ENCODE data around the gene POFUT2.

Gene POFUT2

DNA sequence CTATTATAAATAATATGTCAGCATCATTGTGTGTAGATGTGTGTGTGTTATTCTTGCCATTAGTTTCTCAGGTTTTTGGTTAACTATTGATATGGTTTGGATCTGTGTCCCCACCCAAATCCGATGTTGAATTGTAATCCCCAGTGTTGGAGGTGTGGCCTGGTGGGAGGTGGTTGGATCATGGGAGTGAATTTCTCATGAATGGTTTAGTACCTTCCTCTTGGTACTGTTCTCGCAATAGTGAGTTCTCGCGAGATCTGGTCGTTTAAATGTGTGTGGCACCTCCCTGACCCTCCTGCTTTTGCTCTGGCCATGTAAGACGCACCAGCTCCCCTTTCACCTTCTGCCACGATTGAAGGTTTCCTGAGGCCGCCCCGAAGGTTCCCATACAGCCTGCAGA lies 9.6 kb upstream of the POFUT2 start:
- no peak for DNase-seq (ENCODE audit: low spot score)

DNA sequence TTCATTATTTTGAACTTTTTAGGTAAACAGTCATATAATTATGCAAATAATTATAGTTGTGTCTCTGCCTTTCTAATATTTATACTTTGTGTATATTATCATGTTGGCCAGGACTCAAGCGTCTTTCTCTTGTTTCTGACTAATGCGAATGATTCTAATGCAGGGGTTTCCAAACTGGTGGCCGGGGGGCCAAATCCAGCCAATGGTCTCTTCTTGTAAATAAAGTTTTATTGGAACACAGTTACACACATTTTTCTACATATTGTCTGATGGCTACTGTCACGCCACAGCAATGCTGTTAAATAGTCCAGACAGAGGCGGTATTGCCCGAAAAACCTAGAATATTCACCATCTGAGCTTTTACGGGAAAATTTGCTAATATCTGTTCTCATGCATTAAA lies 8.9 kb upstream of the POFUT2 start:
- DNase-seq (ENCODE audit: low spot score): no peak

DNA sequence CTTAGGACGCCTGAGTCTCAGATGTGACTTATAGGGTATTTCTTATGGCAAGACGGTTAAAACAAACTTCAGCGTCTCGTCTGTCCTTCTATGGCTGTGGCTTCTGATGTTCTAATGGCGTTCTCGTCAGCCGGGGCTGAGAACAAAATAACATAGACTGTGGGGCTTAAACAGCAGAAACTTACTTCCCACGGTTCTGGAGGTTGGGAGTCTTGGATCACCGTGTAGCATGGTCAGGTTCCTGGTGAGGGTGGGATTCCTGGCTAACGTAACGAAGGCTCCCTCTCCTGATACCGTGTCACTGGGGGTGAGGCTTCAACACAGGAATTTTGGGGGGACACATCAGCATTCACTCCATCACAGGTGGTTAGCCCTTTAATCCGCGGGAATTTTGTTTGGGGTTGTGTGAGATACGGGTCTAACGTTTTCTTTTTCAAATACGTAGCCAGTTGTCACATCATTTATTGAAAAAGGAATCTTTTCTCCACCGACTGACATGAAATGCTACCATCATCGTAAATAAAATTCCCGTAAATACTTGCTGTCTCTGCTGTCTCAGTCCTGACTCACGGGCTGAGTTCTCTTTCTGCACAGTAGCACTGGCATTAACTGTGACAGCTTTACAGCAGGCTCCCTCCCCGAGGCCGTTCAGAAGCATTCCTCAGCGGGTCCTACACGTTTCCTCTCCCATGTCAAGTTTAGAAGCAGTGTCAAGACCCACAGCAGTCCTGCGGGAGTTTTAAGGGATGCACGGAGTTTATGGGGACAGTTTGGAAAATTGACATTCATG lies 8.1 kb upstream of the POFUT2 start:
- no peak for DNase-seq (ENCODE audit: low spot score)

DNA sequence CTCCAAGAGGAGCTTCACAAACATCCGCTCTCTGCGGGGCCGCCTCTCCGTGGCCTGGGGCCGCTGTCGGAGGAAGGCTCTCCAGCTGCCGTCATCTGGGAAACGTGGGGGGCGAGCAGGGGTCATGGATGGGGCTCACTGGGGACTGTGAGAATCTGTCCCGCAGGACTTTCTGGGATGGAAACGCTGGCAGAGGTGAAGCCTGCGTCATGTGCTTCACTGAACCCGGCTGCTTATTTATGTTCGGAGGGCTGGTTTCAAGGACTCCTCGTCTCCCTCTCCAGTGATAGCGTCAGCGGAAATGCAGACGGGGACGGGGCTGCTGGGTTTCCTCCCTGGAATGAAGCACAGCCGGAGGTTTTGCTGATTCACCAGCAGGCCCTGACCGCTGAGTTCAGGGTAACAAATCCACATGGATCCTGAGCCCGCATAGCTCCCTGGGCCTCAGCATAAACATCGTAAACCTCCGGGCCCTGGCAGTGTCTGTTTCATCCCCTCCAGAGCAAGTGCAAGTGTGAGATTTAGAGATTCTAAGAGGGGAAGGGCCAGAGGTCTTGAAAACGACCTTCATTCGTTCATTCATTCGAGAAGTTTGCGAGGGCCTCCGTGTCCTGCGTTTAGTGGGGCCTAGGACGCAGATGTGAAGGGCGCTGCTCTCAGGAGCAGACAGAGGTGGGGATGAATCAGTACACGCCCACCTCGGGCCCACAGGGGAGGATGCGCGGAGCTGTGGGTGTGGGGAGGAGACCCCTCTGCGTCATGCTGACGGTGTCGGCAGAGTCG lies 7.0 kb upstream of the POFUT2 start:
- DNase-seq (ENCODE audit: low spot score): peak; percentile 87

DNA sequence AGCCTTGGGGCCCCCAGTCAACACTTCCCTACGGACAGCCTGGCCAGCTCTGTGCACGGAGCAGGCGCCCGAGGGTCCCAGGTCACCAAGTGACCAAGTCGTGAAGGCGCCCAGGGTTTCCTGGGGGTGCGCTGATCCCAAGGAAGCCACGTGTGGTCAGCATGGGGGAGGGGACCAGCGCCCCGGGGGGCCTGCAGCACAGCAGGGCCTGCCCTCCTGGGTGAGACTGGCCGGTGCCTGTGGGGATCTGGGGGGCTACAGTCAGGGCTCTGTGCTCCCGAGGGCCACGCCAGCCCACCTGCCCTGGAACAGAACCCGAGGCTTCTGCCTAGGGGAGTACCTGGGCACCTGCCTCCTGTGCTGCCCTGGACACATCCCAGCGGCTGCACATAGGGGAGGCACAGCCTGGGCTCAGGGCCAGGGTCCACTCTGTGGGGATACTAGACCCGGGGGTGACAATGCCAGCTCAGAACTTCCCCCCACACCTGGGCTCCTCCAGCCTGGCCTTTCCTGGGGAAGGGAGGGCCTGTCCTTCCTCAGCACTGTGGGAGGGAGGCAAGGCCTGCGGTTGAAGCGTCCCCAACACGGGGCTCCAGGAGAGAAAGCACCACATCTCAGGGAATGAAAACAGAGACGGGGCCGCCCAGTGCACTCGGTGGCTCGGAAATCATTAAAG lies 6.2 kb upstream of the POFUT2 start:
- no peak for DNase-seq (ENCODE audit: low spot score)

DNA sequence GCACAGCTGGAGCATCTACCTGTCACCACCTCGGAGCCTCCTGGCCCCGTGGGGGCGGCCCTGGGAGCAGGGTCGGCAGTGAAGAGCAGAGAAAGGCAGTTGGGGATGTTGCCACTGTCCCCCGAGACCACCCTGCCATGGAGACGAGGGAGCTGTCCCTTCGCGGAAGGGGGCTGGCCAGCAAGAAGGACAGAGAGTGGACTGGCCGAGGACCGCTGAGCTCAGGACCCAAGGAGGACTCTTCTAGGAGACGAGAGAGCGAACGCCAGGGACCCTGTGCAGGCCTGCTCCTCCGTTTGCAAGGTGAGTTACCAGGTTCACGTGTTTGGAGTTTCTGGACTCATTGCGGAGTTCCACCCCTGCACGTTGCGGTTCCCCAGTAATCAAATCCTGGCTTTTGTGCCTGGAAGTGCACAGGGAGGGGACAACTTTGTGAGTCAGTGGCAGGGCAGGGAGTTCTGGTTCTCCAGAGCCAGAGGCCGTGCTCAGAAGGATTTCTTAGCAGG lies 5.6 kb upstream of the POFUT2 start:
- DNase-seq (ENCODE audit: low spot score): no peak

DNA sequence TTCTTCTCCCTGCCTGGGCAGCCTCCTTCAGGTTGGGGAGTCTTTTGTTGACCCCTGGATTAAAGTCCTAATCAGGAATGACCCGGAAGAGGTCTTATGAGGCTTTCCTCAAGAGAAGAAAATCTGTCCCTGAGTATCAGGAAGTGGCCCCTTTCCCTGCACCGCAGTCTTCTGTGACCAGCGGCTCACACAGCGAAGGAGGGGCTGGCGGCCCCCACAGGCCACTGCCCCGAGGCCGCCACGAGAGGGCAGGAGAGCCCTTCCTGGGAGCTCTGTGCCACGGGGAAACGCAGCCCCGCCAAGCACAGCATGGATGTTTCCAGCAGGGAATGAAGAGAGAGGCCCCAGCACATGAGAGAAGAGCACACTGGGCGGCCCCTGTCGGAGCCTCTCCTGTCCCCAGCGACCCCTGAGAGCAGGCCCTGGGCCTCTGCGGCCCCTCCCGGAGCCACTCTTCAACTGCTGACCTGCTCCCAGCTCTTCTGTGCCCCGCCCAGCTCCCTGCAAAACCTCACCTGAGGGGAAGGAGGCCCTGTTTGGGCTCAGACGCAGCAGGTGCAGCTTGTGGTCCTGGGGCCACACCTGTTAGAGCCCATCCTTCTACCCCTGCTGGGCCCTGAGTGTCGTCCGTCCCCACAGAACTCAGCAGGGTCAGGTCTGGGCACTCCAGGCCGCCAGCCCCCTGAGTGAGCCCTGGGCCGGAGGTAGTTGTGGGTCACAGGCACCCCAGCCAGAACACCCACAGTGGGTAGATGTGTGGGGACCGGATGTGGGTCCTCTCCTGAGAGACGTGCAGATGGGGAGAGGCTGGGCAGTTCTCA lies 4.9 kb upstream of the POFUT2 start:
- DNase-seq (ENCODE audit: low spot score): peak; percentile 92

DNA sequence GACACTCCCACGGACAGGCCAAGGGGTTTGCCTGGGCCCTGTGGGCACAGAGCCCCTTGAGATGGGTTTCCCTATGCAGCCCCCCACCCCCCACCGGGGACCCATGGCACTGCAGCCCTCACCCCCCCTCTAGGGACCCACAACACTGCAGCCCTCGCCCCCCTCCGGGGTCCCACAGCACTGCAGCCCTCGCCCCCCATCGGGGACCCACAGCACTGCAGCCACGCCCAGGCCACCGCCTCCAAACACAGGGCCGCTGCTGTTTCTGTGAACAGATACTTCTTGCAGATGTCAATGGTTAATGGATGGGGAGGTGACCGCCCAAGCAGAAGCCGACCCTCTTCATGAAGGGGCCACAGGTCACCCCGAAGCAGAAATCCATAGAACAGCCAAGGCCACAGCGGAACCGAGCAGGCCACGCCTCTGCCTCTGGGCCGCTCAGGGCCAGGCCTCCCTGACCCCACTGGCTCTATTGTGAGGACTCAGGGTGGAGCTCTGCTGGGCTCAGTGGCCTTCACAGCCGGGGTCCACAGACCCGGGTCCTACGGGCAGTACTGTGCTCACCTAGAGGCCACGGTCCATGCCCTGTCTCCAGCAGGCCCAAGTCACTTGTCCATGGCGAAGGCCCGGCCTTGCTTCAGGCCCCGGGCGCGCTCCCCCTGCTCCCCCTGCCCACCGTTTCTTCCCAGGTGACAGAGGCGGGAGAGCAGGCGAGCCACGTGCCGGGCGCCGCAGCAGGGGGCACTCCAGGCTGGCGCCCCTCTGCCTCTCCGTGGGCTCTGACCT lies 4.1 kb upstream of the POFUT2 start:
- DNase-seq (ENCODE audit: low spot score): no peak

DNA sequence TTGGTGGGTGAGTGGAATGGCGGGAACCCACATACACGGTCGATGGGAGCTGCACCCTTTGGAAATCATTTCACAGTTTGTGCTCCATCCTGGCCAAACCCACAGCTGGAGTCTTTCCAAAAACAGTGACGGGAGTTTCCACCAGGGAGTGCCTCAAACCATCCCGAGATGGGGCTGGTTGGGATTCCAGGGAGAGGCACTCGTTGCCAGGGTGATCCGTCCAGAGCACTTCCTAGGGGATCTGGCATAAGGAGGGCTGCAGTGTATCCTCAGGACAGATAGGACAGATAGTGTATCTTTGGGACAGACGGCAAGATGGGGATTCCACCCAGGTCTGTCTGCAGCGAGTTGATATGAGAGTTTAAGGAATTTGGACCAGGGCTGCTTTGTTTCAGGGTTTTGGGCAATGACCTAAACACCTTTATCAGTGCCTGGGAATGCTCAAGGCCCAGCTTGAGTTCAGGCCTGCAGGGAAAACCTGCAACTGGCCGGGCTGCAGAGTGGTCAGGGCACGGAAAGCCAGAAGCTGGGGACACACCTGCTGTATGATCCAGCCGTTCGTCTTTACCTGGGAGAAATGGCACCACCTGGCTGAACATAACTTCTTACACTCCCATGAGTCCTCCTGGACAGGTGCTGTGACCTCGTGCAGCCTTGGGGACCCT lies 3.4 kb upstream of the POFUT2 start:
- no peak for DNase-seq (ENCODE audit: low spot score)

DNA sequence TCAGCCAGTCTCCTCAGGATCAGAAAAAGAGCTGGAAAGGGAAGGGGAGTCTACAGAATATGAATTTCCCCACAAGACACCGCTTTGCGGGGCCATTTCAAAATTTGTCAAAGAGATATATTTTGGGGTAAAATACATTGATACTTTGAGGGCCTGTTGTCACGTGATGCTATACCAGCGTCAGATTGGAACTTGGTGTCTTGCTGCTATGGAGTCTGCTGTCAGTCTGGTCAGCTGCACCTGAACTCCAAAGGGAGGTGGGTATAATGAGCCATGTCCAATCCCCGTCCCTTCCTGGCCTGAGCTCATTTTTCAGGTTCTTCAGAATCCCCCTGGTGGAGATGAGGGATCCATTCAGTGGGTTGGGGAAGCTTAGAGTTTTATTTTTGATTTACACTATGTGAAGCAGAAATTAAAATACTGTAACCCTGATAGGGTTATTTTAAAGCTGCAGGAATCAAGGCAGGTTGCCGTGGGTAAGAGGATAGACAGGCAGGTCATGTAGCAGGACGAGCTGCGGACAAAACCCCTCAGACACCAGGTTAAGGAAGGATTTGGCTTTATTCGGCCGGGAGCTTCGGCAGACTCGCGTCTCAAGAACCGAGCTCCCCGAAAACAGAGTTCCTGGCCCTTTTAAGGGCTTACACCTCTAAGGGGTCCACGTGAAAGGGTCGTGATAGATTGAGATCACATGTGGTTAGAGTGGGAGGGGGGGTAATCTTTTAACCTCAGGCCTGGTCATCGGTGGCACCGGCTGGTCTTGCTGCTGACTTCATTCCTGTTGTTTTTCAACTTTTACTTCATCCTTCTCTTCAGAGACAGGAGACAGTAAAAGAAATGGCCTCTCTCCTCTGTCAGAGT lies 2.2 kb upstream of the POFUT2 start:
- no peak for DNase-seq (ENCODE audit: low spot score)

DNA sequence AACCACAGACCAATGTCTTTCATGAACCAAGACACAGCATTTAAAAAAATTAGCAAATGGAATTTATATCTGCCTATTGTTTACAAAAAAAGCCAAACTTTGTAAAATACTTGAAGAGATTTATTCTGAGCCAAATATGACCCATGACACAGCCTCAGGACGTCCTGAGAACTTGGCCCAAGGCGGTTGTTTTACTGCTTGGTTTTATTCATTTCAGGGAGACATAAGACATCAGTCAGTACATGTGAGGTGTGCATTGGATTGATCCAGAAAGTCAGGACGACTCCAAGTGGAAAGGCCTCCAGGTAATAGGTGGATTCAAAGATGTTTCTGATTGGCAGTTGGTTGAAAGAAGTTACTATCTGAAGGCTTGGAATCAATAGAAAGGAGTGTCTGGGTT lies 1.4 kb upstream of the POFUT2 start:
- no peak for DNase-seq (ENCODE audit: low spot score)

DNA sequence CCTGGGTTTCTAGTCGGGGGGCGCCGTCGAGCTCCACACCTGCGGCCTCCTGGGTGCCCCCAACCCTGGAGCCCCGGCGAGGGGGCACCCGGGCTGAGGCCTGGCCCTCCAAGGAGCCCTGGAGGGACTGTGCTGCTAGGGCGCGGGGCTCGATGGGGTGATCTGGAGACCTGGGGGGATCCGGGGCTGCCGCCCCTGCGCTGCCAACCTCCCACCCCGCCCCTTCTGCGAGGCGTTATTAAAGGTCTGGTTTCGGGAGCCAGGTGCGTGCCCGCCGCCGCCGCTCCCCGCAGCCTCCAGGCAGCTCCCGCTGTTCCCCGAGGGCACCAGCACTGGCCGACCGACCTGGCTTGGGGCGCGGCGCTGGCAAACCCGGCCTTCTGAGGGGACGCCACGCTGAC lies 746 bp upstream of the POFUT2 start:
- DNase-seq (ENCODE audit: low spot score): no peak

DNA sequence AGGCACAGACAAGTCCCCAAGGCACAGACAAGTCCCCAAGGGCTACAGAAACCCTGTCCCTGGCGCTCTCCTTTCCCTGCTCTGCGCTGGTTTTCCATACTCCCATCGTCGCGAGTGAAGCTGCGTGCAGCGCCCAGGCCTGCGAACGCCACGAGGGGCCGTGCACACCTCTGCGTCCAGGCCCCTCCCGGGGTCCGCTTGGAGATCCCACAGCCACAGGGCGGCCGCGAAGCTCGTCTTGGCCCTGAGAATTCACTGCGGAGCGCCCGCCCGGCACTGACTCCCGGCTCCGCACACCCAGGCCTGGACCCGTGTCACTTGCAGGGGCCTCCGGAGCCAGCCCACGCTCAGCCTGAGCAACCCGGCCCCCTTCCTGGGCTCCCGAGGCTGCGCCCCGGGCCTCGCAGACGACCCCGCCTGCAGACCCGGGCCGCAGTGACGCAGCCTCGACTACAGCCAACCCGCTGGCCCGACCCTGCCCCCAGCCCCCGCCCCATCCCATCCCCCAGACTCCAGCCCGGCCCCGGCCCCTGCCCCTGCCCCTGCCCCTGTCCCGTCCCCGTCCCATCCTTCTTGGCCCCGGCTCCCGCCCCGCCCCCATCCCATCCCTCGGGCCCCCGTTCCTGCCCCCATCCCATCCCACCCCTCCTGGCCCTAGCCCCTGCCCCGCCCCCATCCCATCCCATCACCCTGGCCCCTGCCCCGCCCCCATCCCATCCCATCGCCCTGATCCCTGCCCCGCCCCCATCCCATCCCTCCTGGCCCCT lies 841 bp downstream of the POFUT2 start:
- DNase-seq (ENCODE audit: low spot score): no peak

DNA sequence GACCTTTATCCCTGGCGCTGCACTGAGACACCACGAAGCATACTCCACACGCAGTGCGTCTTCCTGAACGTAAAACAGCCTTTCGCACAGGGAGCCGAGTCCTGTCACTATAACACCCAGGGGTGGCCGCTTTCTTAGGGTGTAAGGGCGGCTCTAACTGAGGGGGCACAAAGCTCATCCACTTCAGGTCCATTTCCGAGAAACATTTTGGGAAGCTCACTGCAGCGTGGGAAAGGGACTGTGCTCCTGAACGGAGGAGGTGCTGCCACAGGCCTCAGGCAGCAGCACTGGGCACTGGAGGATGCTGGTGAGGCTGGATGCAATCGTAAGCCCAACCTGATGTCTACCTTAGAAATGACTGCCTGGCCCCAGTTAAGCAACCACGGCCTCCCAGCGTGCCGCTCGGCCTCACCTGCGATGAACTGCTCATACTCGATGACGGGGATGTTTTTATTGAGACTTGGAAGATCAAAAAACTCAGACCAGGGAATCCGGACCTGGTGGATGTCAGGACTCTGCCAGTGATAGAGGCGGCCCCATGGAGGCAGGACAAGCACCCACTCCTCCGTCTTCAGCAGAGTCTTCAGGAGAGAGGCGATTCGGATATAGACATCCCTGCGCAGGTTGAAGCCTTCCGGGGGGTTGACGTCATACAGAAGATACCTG lies 2.3 kb downstream of the POFUT2 start:
- no peak for DNase-seq (ENCODE audit: low spot score)

DNA sequence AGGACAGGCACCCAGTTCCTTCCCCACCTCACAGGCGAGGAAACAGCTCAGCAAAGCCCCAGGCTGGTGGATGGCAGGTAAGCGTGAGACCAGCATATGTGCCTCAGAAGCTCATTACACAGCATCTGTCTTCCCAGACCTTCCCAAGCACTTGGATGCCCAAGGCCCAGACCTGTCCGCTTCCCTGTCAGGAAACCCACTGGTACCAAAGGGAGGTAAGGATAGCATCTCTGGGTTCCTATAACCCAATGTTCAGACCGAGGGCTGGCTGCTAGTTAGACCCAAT lies 3.3 kb downstream of the POFUT2 start:
- no peak for DNase-seq (ENCODE audit: low spot score)

DNA sequence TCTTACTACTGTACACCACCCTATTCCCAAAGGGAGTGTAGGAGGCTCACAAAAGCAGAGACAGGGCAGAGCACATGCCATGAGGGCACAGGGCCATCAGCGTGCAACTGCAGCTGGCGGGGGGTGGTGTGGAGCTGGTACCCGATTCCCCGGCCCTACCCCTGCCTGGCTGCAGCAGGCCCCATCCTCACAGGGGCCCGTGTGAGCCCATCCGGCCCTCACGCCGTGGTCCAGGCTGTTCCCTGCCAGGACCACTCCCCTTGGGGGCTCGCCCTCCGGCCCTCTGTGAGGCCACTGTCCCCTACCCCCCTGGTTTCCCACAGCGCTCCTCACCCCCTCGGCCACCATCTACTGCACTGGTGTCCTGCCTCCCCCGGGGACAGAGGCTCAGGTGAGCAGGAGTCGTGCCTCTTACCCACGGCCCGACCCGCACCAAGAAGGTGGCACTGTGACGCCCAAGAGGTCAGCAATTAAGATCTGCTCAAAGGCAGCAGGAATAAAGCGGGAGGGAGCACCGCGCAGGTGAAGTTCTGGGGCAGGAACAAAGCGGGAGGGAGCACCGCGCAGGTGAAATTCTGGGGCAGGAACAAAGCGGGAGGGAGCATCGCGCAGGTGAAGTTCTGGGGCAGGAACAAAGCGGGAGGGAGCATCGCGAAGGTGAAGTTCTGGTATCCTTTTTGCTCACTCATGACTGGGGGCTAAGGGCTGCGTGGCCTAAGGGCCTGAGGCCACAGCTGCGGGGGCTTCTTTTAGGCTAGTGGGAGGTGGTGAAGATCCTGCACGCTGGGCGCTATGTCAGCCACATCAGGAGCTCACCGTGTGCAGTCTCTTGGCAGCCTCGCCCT lies 3.9 kb downstream of the POFUT2 start:
- no peak for DNase-seq (ENCODE audit: low spot score)

DNA sequence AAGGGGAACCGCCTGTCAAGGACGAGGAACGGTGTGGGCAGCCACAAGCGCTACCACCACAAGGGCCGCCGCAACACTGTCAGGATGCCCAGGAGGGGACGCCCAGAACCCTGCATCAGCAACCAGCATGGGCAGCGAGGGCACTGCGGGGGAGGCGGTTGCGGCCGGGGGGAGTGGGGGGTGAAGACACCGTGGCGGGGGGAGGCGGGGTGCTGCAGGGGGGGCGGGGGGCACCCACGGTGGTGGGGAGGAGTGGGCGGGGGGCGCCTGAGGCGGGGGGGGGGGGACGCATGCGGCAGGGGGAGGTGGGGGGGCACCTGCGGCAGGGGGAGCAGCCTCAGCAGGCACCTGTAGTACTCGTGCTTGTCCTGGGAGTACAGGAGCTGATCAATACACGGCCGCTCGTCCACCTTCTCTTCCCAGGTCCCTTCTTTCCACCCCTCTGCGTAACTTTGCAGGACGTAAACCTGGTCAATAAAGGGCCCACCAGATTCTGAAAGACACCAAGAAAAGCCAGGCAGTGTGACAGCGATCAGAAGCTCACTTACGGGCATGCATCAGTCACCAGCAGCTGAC lies 4.6 kb downstream of the POFUT2 start:
- DNase-seq (ENCODE audit: low spot score): no peak

Data from kidney tubule cell (primary cell).